Measurements from ENCODE around the gene DYSF. TPM values are rescaled to one million over a fixed set of nuclear protein-coding genes. Genes with fewer than 3 reads are reported as not detected.

Gene DYSF
- total and polyA plus RNA-seq, 2 donors: 5.8 to 9.2 TPM

DNA sequence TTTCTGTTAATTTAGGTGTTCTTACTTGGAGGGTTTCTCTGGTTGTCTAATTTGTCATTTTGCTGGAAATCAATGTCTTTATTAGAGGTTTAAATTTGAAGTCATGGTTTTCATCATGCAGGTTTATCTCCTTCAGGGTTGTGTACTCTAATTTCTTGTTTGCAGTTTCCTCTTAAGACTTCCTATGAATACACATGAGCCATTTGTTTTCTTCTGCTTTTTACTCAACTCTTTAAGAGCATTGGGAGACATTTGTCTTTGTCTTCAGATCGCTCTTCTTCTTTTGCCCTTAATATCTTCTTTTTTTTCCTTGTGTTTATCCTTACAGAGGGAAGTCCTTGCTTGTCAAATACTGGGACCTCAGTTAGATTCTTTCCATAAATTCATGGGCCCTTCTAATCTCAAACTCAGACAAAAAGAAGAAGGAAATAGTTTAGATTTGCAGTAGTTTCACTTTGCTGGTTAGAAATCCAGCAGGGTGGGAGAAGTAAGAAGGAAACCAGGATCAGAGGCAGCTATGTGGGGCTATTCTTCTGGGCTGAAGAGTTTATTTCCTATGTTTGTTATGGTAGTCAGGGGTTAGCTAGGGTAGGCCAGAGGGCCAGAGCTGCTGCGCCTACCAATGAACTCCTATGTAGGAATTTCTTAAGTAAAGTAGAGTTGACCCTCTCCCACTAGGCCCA lies 176.6 kb downstream of the DYSF start:
- H3K4me3 ChIP-seq (ENCODE audit: low read length in 2 of 2): no peak overlapping the region
- H3K9me3 ChIP-seq (ENCODE audit: control insufficient read depth in 2 of 2, insufficient read depth in 1 of 2, low read length in 1 of 2): no peaks in the 10 kb centered on the region
- H3K4me1 ChIP-seq (ENCODE audit: control insufficient read depth in 2 of 2, insufficient read depth in 2 of 2, low read length in 2 of 2): no peaks in the 10 kb centered on the region
- no peaks in the 10 kb centered on the region for H3K36me3 ChIP-seq (ENCODE audit: control insufficient read depth in 2 of 2, insufficient read depth in 2 of 2, low read length in 1 of 2)
- H3K27ac ChIP-seq (ENCODE audit: low read depth in 1 of 2, low read length in 1 of 2): no peak overlapping the region
- no peaks in the 10 kb centered on the region for H3K27me3 ChIP-seq (ENCODE audit: control insufficient read depth in 2 of 2, insufficient read depth in 1 of 2, low read length in 1 of 2)
- 84% methylated on average over 2 of the region's 2 CpGs for WGBS
- no peak for DNase-seq (ENCODE audit: low read depth in 6 of 9, low spot score in 9 of 9)

DNA sequence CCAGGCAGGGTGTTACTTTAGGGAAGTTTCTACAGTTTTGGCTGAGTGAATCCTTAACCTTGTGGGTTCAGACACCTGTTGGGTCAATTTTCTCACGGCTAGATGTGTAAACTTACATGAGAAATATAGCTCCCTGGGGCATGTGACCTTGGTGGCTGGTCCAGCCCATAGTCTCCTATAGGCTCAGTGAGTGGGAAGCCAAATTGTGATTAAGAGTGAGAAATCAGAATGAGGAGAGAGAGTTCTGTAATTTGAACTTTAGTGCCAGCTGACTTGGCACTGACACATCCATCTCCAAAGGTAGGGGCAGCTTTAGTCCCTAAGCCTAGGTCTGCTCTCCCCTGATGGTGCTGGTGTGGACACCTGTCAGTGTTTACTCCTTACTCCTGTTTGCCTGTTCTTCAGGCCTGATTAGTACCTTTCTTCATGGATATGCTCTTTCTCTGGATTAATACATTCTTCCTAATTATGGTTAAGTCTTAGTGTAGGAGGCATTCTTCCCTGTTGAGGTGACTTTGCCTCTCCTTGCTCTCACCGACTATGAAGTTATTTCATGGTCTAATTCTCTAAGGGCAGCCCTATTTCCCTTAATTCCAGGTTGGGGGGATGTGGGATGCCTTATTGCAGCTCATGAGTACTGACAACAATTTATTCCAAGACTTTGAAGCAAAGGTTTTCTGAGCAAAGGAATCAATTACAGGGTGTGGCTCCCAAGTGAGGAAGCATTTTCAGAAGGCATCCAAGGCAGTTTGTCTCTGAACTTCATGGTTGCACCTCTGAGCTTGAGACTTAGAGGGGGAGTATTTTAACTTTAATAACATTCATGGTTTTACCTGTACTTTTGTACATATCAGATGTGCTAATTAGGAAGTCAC lies 177.3 kb downstream of the DYSF start:
- no peaks in the 10 kb centered on the region for H3K4me1 ChIP-seq (ENCODE audit: control insufficient read depth in 2 of 2, insufficient read depth in 2 of 2, low read length in 2 of 2)
- DNase-seq (ENCODE audit: low read depth in 6 of 9, low spot score in 9 of 9): no peak

DNA sequence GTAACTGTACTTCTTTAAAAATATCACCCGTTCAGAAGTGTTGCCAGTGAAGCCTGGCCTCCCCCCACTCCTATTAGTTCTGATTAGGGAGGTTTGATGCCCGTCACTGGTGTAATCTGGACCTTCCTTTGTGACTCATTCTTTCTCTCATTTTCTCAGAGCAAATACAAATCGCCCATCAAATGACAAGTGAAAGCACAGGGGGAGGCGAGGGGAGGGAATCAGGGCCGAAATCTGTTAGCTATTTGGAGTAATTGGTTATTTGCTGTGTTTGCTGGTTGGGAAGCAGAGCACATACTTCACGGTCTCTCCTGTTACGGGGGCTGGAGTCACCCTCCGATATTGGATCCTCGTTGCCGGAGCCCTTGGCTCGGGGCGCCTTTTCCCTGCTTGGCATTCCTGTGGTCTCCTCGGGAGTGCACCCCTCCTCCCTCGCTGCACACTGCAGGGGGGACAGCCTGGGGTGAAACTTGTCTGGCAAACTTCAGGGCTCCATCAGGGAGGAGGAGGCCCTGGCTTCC lies 178.1 kb downstream of the DYSF start:
- H3K4me1 ChIP-seq (ENCODE audit: control insufficient read depth in 2 of 2, insufficient read depth in 2 of 2, low read length in 2 of 2): no peaks in the 10 kb centered on the region
- 91% methylated on average over 14 of the region's 14 CpGs for WGBS
- H3K27ac ChIP-seq (ENCODE audit: low read depth in 1 of 2, low read length in 1 of 2): no peak overlapping the region
- no peak overlapping the region for H3K4me3 ChIP-seq (ENCODE audit: low read length in 2 of 2)
- DNase-seq (ENCODE audit: low read depth in 6 of 9, low spot score in 9 of 9): no peak
- H3K36me3 ChIP-seq (ENCODE audit: control insufficient read depth in 2 of 2, insufficient read depth in 2 of 2, low read length in 1 of 2): no peaks in the 10 kb centered on the region
- H3K9me3 ChIP-seq (ENCODE audit: control insufficient read depth in 2 of 2, insufficient read depth in 1 of 2, low read length in 1 of 2): no peaks in the 10 kb centered on the region
- no peaks in the 10 kb centered on the region for H3K27me3 ChIP-seq (ENCODE audit: control insufficient read depth in 2 of 2, insufficient read depth in 1 of 2, low read length in 1 of 2)

More for the DNA sequence above, 177.3 kb downstream of the DYSF start:
- H3K4me3 ChIP-seq (ENCODE audit: low read length in 2 of 2): no peak overlapping the region
- no peaks in the 10 kb centered on the region for H3K36me3 ChIP-seq (ENCODE audit: control insufficient read depth in 2 of 2, insufficient read depth in 2 of 2, low read length in 1 of 2)
- no peak overlapping the region for H3K27ac ChIP-seq (ENCODE audit: low read depth in 1 of 2, low read length in 1 of 2)
- no peaks in the 10 kb centered on the region for H3K27me3 ChIP-seq (ENCODE audit: control insufficient read depth in 2 of 2, insufficient read depth in 1 of 2, low read length in 1 of 2)
- WGBS: 76% methylated on average over 2 of the region's 2 CpGs
- H3K9me3 ChIP-seq (ENCODE audit: control insufficient read depth in 2 of 2, insufficient read depth in 1 of 2, low read length in 1 of 2): no peaks in the 10 kb centered on the region

DNA sequence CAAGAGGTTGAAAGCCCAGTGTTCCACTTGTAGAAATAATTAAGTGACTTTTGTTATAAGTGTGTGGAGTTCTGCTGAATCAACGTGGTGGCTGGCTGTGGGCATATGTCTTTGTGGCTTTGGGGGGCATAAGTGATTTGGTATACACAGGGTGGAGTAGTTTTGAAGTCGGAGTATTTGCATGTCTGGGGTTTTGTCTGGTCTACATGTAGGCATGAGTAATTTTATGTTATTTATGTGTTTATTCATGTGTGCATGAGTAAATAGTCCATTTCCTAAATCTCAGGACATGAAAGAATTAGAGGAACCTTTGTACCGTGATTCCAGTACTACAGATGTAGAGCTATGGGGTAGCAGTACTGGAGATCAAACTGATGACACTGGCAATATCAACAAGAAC lies 179.7 kb downstream of the DYSF start:
- Histone ChIP-seq H3K27ac (ENCODE audit: low read depth in 1 of 2, low read length in 1 of 2) (no peak overlapping the region), H3K36me3 (ENCODE audit: control insufficient read depth in 2 of 2, insufficient read depth in 2 of 2, low read length in 1 of 2) (no peaks in the 10 kb centered on the region), H3K9me3 (ENCODE audit: control insufficient read depth in 2 of 2, insufficient read depth in 1 of 2, low read length in 1 of 2) (no peaks in the 10 kb centered on the region), H3K27me3 (ENCODE audit: control insufficient read depth in 2 of 2, insufficient read depth in 1 of 2, low read length in 1 of 2) (no peaks in the 10 kb centered on the region), H3K4me3 (ENCODE audit: low read length in 2 of 2) (no peak overlapping the region), H3K4me1 (ENCODE audit: control insufficient read depth in 2 of 2, insufficient read depth in 2 of 2, low read length in 2 of 2) (no peaks in the 10 kb centered on the region)
- no peak for DNase-seq (ENCODE audit: low read depth in 6 of 9, low spot score in 9 of 9)
- 87% methylated on average over 3 of the region's 3 CpGs for WGBS

DNA sequence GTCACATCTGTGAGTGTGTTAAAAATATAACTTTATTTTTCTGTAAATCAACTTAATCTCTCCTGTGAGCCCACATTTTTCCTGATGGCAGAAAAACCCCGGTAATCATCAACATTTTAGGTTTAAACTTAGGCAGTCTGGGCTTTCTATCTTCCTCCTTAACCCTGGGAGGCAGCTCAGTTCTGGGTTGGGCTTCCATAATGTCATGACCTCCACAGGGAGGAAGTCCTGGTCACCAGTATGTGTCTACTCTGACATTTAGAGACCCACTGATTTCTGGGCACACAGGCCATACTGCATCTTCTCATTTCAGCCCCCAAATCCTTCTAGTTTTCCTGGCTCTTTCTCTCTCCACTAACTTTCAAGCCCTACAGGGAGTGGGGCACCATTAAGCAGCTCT lies 181.2 kb downstream of the DYSF start:
- DNase-seq (ENCODE audit: low read depth in 6 of 9, low spot score in 9 of 9): no peak
- no peaks in the 10 kb centered on the region for H3K36me3 ChIP-seq (ENCODE audit: control insufficient read depth in 2 of 2, insufficient read depth in 2 of 2, low read length in 1 of 2)
- no peak overlapping the region for H3K27ac ChIP-seq (ENCODE audit: low read depth in 1 of 2, low read length in 1 of 2)
- H3K9me3 ChIP-seq (ENCODE audit: control insufficient read depth in 2 of 2, insufficient read depth in 1 of 2, low read length in 1 of 2): no peaks in the 10 kb centered on the region
- no peaks in the 10 kb centered on the region for H3K4me1 ChIP-seq (ENCODE audit: control insufficient read depth in 2 of 2, insufficient read depth in 2 of 2, low read length in 2 of 2)
- WGBS: 96% methylated on average over 1 of the region's 1 CpG
- no peak overlapping the region for H3K4me3 ChIP-seq (ENCODE audit: low read length in 2 of 2)
- no peaks in the 10 kb centered on the region for H3K27me3 ChIP-seq (ENCODE audit: control insufficient read depth in 2 of 2, insufficient read depth in 1 of 2, low read length in 1 of 2)

DNA sequence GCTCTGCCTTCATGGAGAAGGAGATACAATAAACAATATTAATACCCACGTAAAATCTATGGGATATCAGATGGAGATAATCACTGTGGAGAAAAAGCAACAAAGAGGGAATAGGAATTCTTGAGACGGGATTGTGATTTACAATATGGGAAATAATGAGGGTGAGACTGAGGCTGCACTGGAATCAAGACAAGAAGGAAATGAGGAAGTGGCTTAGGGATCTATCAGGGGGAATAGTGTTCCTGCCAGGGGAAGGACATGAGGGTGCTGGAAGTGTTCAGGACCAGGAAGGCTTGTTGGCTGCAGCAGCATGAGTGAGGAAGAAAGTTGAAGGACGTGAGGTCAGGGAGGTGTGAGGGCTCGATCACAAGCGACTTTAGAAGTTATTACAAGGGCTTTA lies 182.4 kb downstream of the DYSF start:
- 85% methylated on average over 5 of the region's 5 CpGs for WGBS
- Histone ChIP-seq H3K4me1 (ENCODE audit: control insufficient read depth in 2 of 2, insufficient read depth in 2 of 2, low read length in 2 of 2) (no peaks in the 10 kb centered on the region), H3K27me3 (ENCODE audit: control insufficient read depth in 2 of 2, insufficient read depth in 1 of 2, low read length in 1 of 2) (no peaks in the 10 kb centered on the region), H3K4me3 (ENCODE audit: low read length in 2 of 2) (no peak overlapping the region), H3K9me3 (ENCODE audit: control insufficient read depth in 2 of 2, insufficient read depth in 1 of 2, low read length in 1 of 2) (no peaks in the 10 kb centered on the region), H3K27ac (ENCODE audit: low read depth in 1 of 2, low read length in 1 of 2) (no peak overlapping the region), H3K36me3 (ENCODE audit: control insufficient read depth in 2 of 2, insufficient read depth in 2 of 2, low read length in 1 of 2) (no peaks in the 10 kb centered on the region)
- DNase-seq (ENCODE audit: low read depth in 6 of 9, low spot score in 9 of 9): no peak

DNA sequence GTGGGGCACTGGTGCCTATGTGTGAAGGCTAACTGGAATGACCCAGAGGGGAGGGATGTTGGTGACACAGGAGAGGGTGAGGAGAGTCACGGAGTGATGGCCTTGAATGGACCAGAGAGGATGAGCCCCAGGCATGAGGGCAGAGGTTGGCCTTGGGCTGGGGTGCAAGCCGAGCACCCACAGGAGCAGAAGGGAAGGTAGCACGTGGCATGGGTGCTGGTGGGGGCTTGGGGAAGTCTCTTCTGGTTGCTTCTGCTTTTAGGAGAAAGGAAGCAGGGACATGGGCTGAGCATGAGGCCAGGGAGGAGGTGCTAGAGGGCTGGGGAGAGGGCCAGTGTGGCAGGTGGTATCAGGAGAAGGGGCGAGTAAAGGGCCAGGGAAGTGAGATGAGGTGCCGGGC lies 183.8 kb downstream of the DYSF start:
- Histone ChIP-seq H3K4me1 (ENCODE audit: control insufficient read depth in 2 of 2, insufficient read depth in 2 of 2, low read length in 2 of 2) (no peaks in the 10 kb centered on the region), H3K27ac (ENCODE audit: low read depth in 1 of 2, low read length in 1 of 2) (no peak overlapping the region), H3K9me3 (ENCODE audit: control insufficient read depth in 2 of 2, insufficient read depth in 1 of 2, low read length in 1 of 2) (no peaks in the 10 kb centered on the region), H3K36me3 (ENCODE audit: control insufficient read depth in 2 of 2, insufficient read depth in 2 of 2, low read length in 1 of 2) (no peaks in the 10 kb centered on the region), H3K4me3 (ENCODE audit: low read length in 2 of 2) (no peak overlapping the region), H3K27me3 (ENCODE audit: control insufficient read depth in 2 of 2, insufficient read depth in 1 of 2, low read length in 1 of 2) (no peaks in the 10 kb centered on the region)
- no peak for DNase-seq (ENCODE audit: low read depth in 6 of 9, low spot score in 9 of 9)
- 76% methylated on average over 5 of the region's 5 CpGs for WGBS

DNA sequence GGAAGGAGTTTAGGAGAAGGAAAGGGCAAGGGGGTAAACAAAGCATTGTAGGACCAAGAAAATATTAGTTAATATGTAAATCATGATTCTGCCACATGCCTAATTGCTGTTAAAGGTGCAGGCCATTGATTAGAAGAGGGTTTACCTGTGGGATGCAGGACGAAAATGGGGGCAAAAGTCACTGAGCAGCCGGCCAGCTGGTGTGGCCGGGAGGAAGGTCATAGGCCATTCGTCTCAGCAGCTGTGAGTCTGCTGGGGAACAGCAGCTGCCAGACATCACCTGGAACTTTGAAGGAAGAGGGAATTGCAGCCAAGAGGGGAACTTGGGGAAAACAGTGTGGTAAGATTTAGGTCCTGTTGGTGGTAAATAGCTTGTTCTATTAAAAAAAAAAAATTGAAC lies 184.4 kb downstream of the DYSF start:
- no peak for DNase-seq (ENCODE audit: low read depth in 6 of 9, low spot score in 9 of 9)
- H3K4me3 ChIP-seq (ENCODE audit: low read length in 2 of 2): no peak overlapping the region
- H3K4me1 ChIP-seq (ENCODE audit: control insufficient read depth in 2 of 2, insufficient read depth in 2 of 2, low read length in 2 of 2): no peaks in the 10 kb centered on the region
- no peaks in the 10 kb centered on the region for H3K36me3 ChIP-seq (ENCODE audit: control insufficient read depth in 2 of 2, insufficient read depth in 2 of 2, low read length in 1 of 2)
- H3K27ac ChIP-seq (ENCODE audit: low read depth in 1 of 2, low read length in 1 of 2): no peak overlapping the region
- no peaks in the 10 kb centered on the region for H3K9me3 ChIP-seq (ENCODE audit: control insufficient read depth in 2 of 2, insufficient read depth in 1 of 2, low read length in 1 of 2)
- H3K27me3 ChIP-seq (ENCODE audit: control insufficient read depth in 2 of 2, insufficient read depth in 1 of 2, low read length in 1 of 2): no peaks in the 10 kb centered on the region
- 94% methylated on average over 4 of the region's 4 CpGs for WGBS

DNA sequence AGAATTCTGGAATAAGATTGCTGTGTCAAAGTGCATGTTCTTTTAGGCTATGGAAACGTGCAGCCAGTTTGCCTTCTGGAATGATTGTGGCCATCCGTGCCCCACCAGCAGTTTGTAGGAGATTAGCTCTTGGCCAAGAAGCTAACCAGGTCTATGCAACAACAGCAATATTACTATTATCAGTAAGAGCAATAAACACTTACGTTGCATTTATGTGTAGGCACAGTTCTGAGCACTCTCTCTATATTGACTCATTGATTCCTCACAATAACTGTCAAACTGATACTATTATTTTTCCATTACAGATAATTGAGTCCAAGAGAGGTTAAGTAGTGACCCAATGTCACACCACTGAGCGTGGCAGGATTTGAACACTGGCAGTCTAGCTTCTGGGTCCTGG lies 186.4 kb downstream of the DYSF start:
- Histone ChIP-seq H3K4me3 (ENCODE audit: low read length in 2 of 2) (no peak overlapping the region), H3K27me3 (ENCODE audit: control insufficient read depth in 2 of 2, insufficient read depth in 1 of 2, low read length in 1 of 2) (no peaks in the 10 kb centered on the region), H3K4me1 (ENCODE audit: control insufficient read depth in 2 of 2, insufficient read depth in 2 of 2, low read length in 2 of 2) (no peaks in the 10 kb centered on the region), H3K36me3 (ENCODE audit: control insufficient read depth in 2 of 2, insufficient read depth in 2 of 2, low read length in 1 of 2) (no peaks in the 10 kb centered on the region), H3K9me3 (ENCODE audit: control insufficient read depth in 2 of 2, insufficient read depth in 1 of 2, low read length in 1 of 2) (no peaks in the 10 kb centered on the region), H3K27ac (ENCODE audit: low read depth in 1 of 2, low read length in 1 of 2) (no peak overlapping the region)
- DNase-seq (ENCODE audit: low read depth in 6 of 9, low spot score in 9 of 9): no peak
- 94% methylated on average over 4 of the region's 4 CpGs for WGBS
